ENCODE measurements around the gene RNF10. TPM values are rescaled to one million over a fixed set of nuclear protein-coding genes. Genes with fewer than 3 reads are reported as not detected.
"Not testable (repeated sequence)": the region's sequence is repeated elsewhere in the genome, so short reads cannot be mapped to it uniquely, and the experiment has no call there.

RNF10 gene
- total RNA-seq, 1 donor from 2014 or later: 274 TPM

GRCh38 chr12:120514002-120514401 lies 20.2 kb upstream of the RNF10 start:
- TF ChIP-seq CTCF (IDR thresholded peaks at IDR 0.05; ENCODE audit: borderline replicate concordance): no peak

GRCh38 chr12:120515496-120515895 lies 18.7 kb upstream of the RNF10 start:
- no peak for TF ChIP-seq CTCF (IDR thresholded peaks at IDR 0.05; ENCODE audit: borderline replicate concordance)
- H3K27ac ChIP-seq (replicated peaks): no peak overlapping the region
- no peaks in the 10 kb centered on the region for H3K4me1 ChIP-seq
- H3K36me3 ChIP-seq: peaks cover 81% of the 10 kb centered on the region
- no peaks in the 10 kb centered on the region for H3K27me3 ChIP-seq (ENCODE audit: low read depth)
- H3K4me3 ChIP-seq: no peak overlapping the region
- H3K9me3 ChIP-seq (replicated peaks): no peaks in the 10 kb centered on the region
- DNase-seq: no peak
- intact Hi-C loops (cut with micrococcal nuclease): no loop called here

More at GRCh38 chr12:120514002-120514401, 20.2 kb upstream of the RNF10 start:
- no peaks in the 10 kb centered on the region for H3K4me1 ChIP-seq
- no peaks in the 10 kb centered on the region for H3K9me3 ChIP-seq (replicated peaks)
- H3K4me3 ChIP-seq: no peak overlapping the region
- H3K27me3 ChIP-seq (ENCODE audit: low read depth): no peaks in the 10 kb centered on the region
- no peak overlapping the region for H3K27ac ChIP-seq (replicated peaks)
- DNase-seq: no peak
- intact Hi-C loops (cut with micrococcal nuclease): no loop called here
- H3K36me3 ChIP-seq: peaks cover 85% of the 10 kb centered on the region

- intact Hi-C loops (cut with micrococcal nuclease); H3K9me3 ChIP-seq (replicated peaks); H3K4me3 ChIP-seq; H3K27ac ChIP-seq (replicated peaks); H3K4me1 ChIP-seq; H3K27me3 ChIP-seq (ENCODE audit: low read depth); DNase-seq: not testable (repeated sequence)
- H3K36me3 ChIP-seq: peaks cover 58% of the 10 kb centered on the region
Observed at GRCh38 chr12:120519324-120519723, 14.8 kb upstream of the RNF10 start.

- peaks cover 32% of the 10 kb centered on the region for H3K36me3 ChIP-seq
- no peaks in the 10 kb centered on the region for H3K9me3 ChIP-seq (replicated peaks)
- no peak for TF ChIP-seq CTCF (IDR thresholded peaks at IDR 0.05; ENCODE audit: borderline replicate concordance)
- no peak overlapping the region for H3K4me3 ChIP-seq
- intact Hi-C loops (cut with micrococcal nuclease): no loop called here
- H3K4me1 ChIP-seq: no peaks in the 10 kb centered on the region
- H3K27me3 ChIP-seq (ENCODE audit: low read depth): no peaks in the 10 kb centered on the region
- H3K27ac ChIP-seq (replicated peaks): no peak overlapping the region
- DNase-seq: no peak
Observed at GRCh38 chr12:120522568-120522967, 11.6 kb upstream of the RNF10 start.

- Histone ChIP-seq H3K9me3 (replicated peaks) (no peaks in the 10 kb centered on the region), H3K4me3 (peak within 1 kb of the TSS; percentile 76), H3K27ac (replicated peaks) (peak within 1 kb of the TSS; percentile 92), H3K27me3 (ENCODE audit: low read depth) (no peaks in the 10 kb centered on the region), H3K36me3 (no peaks in the 10 kb centered on the region), H3K4me1 (peaks cover 10% of the 10 kb centered on the region)
- DNase-seq: peak; percentile 91
- intact Hi-C loops (cut with micrococcal nuclease): no loop called here
- no peak for TF ChIP-seq CTCF (IDR thresholded peaks at IDR 0.05; ENCODE audit: borderline replicate concordance)
Observed at GRCh38 chr12:120528861-120529525, 5.2 kb upstream of the RNF10 start, which contains the start of gene COQ5. TSS of gene COQ5 (minus strand) at chr12:120529158. CDS start at chr12:120529141, 17 bp downstream.

- H3K9me3 ChIP-seq (replicated peaks): no peaks in the 10 kb centered on the region
- DNase-seq: no peak
- intact Hi-C loops (cut with micrococcal nuclease): no loop called here
- no peaks in the 10 kb centered on the region for H3K36me3 ChIP-seq
- no peak for TF ChIP-seq CTCF (IDR thresholded peaks at IDR 0.05; ENCODE audit: borderline replicate concordance)
- no peaks in the 10 kb centered on the region for H3K27me3 ChIP-seq (ENCODE audit: low read depth)
- H3K4me3 ChIP-seq: peak overlapping the region; percentile 76
- H3K27ac ChIP-seq (replicated peaks): peak overlapping the region; percentile 92
- H3K4me1 ChIP-seq: peaks cover 17% of the 10 kb centered on the region
Observed at GRCh38 chr12:120529641-120530417, 4.3 kb upstream of the RNF10 start.

GRCh38 chr12:120530418-120530761 lies 3.8 kb upstream of the RNF10 start:
- H3K36me3 ChIP-seq; H3K27me3 ChIP-seq (ENCODE audit: low read depth); H3K9me3 ChIP-seq (replicated peaks); intact Hi-C loops (cut with micrococcal nuclease); DNase-seq: not testable (repeated sequence)
- Histone ChIP-seq H3K4me1 (peaks cover 22% of the 10 kb centered on the region), H3K27ac (replicated peaks) (peak overlapping the region; percentile 92), H3K4me3 (peak overlapping the region; percentile 76)
